ENCODE results near the gene CDK14.

GRCh38 chr7:91169830-91170191 lies 573.7 kb downstream of the CDK14 start:
- TF ChIP-seq, protein P1, sequence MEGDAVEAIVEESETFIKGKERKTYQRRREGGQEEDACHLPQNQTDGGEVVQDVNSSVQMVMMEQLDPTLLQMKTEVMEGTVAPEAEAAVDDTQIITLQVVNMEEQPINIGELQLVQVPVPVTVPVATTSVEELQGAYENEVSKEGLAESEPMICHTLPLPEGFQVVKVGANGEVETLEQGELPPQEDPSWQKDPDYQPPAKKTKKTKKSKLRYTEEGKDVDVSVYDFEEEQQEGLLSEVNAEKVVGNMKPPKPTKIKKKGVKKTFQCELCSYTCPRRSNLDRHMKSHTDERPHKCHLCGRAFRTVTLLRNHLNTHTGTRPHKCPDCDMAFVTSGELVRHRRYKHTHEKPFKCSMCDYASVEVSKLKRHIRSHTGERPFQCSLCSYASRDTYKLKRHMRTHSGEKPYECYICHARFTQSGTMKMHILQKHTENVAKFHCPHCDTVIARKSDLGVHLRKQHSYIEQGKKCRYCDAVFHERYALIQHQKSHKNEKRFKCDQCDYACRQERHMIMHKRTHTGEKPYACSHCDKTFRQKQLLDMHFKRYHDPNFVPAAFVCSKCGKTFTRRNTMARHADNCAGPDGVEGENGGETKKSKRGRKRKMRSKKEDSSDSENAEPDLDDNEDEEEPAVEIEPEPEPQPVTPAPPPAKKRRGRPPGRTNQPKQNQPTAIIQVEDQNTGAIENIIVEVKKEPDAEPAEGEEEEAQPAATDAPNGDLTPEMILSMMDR (conservative IDR thresholded peaks at IDR 0.05 in 1 of 2, IDR thresholded peaks at IDR 0.05 in 1 of 2; ENCODE audit: low read depth in 1 of 2, low read length in 2 of 2) = no peak
- TF ChIP-seq EZH2 (IDR thresholded peaks at IDR 0.05; ENCODE audit: low read length, missing control alignments) = no peak

Measured in fibroblast of lung (primary cell).